ENCODE results near the gene ACBD5.

The ACBD5 gene

GRCh38 chr10:27241652-27242472 is 1.3 kb upstream of the ACBD5 start (continued):
- TF ChIP-seq ZNF324 (tag by site-specific recombination; IDR thresholded peaks at IDR 0.05), result peak; percentile 30; the same call in 1 of the 2 replicates
- peak; percentile 89 for TF ChIP-seq ZNF600 (tag by site-specific recombination; IDR thresholded peaks at IDR 0.05)
- no peak for TF ChIP-seq ZNF311 (tag by site-specific recombination; IDR thresholded peaks at IDR 0.05; ENCODE audit: borderline replicate concordance)
- TF ChIP-seq ZNF626 (tag by site-specific recombination; IDR thresholded peaks at IDR 0.05), result no peak
- TF ChIP-seq ZNF184 (tag by site-specific recombination; IDR thresholded peaks at IDR 0.05), result 0 out of 2 replicates have a peak, but pooled peaks have one; percentile 4
- no peak for TF ChIP-seq ZNF473 (tag by site-specific recombination; IDR thresholded peaks at IDR 0.05)
- TF ChIP-seq KLF9 (tag by site-specific recombination; IDR thresholded peaks at IDR 0.05; ENCODE audit: low read depth), result peak; percentile 68; the same call in 1 of the 2 replicates
- no peak for TF ChIP-seq ZIC2 (tag by site-specific recombination; IDR thresholded peaks at IDR 0.05)
- TF ChIP-seq PBX3 (CRISPR knock-in tag; IDR thresholded peaks at IDR 0.05), result no peak
- TF ChIP-seq HOXC10 (CRISPR knock-in tag; IDR thresholded peaks at IDR 0.05), result no peak
- no peak for TF ChIP-seq ZNF404 (tag by site-specific recombination; IDR thresholded peaks at IDR 0.05)
- no peak for TF ChIP-seq ZNF747 (tag by site-specific recombination; IDR thresholded peaks at IDR 0.05)
- TF ChIP-seq ZNF391 (tag by site-specific recombination; IDR thresholded peaks at IDR 0.05; ENCODE audit: borderline replicate concordance, low read depth), result no peak
- no peak for TF ChIP-seq ZNF785 (tag by site-specific recombination; IDR thresholded peaks at IDR 0.05)
- no peak for TF ChIP-seq ZNF791 (tag by site-specific recombination; IDR thresholded peaks at IDR 0.05)
- no peak for TF ChIP-seq ZNF174 (tag by site-specific recombination; IDR thresholded peaks at IDR 0.05)
- TF ChIP-seq GLIS2 (tag by site-specific recombination; IDR thresholded peaks at IDR 0.05), result peak; percentile 95
- TF ChIP-seq BCL6B (tag by site-specific recombination; IDR thresholded peaks at IDR 0.05), result no peak
- peak; percentile 43; the same call in 1 of the 2 replicates for TF ChIP-seq ZNF660 (tag by site-specific recombination; IDR thresholded peaks at IDR 0.05)
- no peak for TF ChIP-seq ZBTB49 (tag by site-specific recombination; IDR thresholded peaks at IDR 0.05; ENCODE audit: low read depth)
- no peak for TF ChIP-seq GLI2 (tag by site-specific recombination; IDR thresholded peaks at IDR 0.05; ENCODE audit: borderline replicate concordance, low read depth)
- 0 out of 2 replicates have a peak, but pooled peaks have one; percentile 17 for TF ChIP-seq ZNF843 (tag by site-specific recombination; IDR thresholded peaks at IDR 0.05)
- peak; percentile 94 for TF ChIP-seq ZNF530 (tag by site-specific recombination; IDR thresholded peaks at IDR 0.05; ENCODE audit: low read depth)
- peak; percentile 71 for TF ChIP-seq KLF16 (tag by site-specific recombination; IDR thresholded peaks at IDR 0.05)
- TF ChIP-seq ZNF48 (tag by site-specific recombination; IDR thresholded peaks at IDR 0.05), result no peak
- TF ChIP-seq ZNF664 (tag by site-specific recombination; IDR thresholded peaks at IDR 0.05), result no peak
- TF ChIP-seq ZBTB6 (tag by site-specific recombination; IDR thresholded peaks at IDR 0.05), result peak; percentile 78
- no peak for TF ChIP-seq ZNF16 (tag by site-specific recombination; IDR thresholded peaks at IDR 0.05; ENCODE audit: low read depth)
- TF ChIP-seq ZNF529 (tag by site-specific recombination; IDR thresholded peaks at IDR 0.05; ENCODE audit: insufficient replicate concordance), result no peak
- TF ChIP-seq ZNF416 (tag by site-specific recombination; IDR thresholded peaks at IDR 0.05), result no peak
- no peak for TF ChIP-seq ZNF274 (IDR thresholded peaks at IDR 0.05; ENCODE audit: low read length)
- no peak for TF ChIP-seq ZNF274 (tag by site-specific recombination; IDR thresholded peaks at IDR 0.05; ENCODE audit: borderline replicate concordance)
- TF ChIP-seq ZNF148 (tag by site-specific recombination; IDR thresholded peaks at IDR 0.05; ENCODE audit: borderline replicate concordance), result no peak
